ENCODE data around the gene MPRIP.

The MPRIP gene

GRCh38 chr17:17063546-17064122 is 21.4 kb downstream of the MPRIP start:
- no peak for FAIRE-seq
- TF ChIP-seq TAF1 (IDR thresholded peaks at IDR 0.05; ENCODE audit: low read depth, low read length): no peak
- TF ChIP-seq POLR2AphosphoS5 (IDR thresholded peaks at IDR 0.05; ENCODE audit: low read depth, low read length): no peak
- TF ChIP-seq POU2F2 (IDR thresholded peaks at IDR 0.05; ENCODE audit: low read depth, low read length): peak; percentile 12; the same call in 1 of the 2 replicates
- DNase-seq (ENCODE audit: insufficient read length, low spot score): no peak

DNA sequence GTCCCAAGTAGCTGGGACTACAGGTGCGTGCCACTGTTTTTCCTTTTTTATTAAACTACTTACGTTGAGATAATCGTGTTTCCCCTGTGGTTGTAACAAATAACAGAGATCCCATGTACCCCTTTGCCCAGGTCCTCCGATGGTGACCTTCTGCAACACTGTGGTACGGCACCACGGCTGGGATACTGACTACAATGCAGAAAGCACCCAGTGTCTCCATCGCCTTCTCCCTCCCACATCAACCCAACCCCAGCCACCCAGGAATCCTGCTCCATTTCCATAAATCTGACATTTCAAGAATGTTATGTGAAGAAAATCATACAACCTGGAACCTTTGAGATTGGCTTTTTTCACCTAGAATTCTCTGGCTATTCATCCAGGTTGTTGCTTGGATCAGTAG is 22.1 kb downstream of the MPRIP start:
- no peak for TF ChIP-seq SPI1 (IDR thresholded peaks at IDR 0.05; ENCODE audit: low read depth, low read length)
- TF ChIP-seq POU2F2 (IDR thresholded peaks at IDR 0.05; ENCODE audit: low read depth, low read length): no peak
- no peak for TF ChIP-seq PAX5 (IDR thresholded peaks at IDR 0.05; ENCODE audit: insufficient read depth, low read length, severe bottlenecking)
- TF ChIP-seq POLR2AphosphoS5 (IDR thresholded peaks at IDR 0.05; ENCODE audit: low read depth, low read length): no peak
- TF ChIP-seq POLR2A (IDR thresholded peaks at IDR 0.05; ENCODE audit: low read depth, low read length): no peak
- no peak for TF ChIP-seq TAF1 (IDR thresholded peaks at IDR 0.05; ENCODE audit: low read depth, low read length)
- FAIRE-seq (no peak), DNase-seq (ENCODE audit: insufficient read length, low spot score) (no peak)

DNA sequence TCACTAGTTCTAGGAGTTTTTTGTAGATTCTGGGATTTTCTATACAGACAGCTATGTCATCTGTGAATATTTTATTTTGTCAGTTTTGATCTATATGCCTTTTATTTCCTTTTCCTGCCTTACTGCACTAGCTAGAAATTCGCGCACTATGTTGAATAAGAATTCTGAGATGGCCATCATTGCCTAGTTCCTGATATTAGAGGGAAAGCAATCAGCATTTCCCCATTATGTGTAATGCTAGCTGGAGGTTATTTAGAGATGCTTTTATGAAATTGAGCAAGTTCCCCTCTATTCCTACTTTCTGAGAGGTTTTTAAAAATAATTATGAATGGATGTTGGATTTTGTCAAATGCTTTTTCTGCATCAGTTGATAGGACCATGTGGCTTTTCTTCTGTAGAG is 23.8 kb downstream of the MPRIP start:
- DNase-seq (ENCODE audit: insufficient read length, low spot score) (no peak), FAIRE-seq (no peak)
- TF ChIP-seq PAX5 (IDR thresholded peaks at IDR 0.05; ENCODE audit: insufficient read depth, low read length, severe bottlenecking): no peak

DNA sequence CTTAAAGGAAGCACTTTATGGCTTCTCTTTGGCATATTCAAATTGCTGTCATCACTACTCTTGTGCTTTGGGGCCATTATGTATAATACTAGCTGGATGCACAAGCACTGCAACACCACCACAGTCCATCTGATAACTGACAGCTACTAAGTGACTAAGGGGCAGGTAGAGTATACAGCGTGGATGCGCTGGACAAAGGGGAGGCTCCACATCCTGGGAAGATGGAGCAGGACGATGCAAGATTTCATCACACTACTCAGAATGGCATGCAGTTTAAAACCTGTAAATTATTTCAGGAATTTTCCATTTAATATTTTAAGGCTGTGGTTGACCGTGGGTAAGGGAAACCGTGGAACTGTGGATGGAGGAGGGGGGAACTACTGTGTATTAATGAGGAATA is 25.0 kb downstream of the MPRIP start:
- FAIRE-seq (no peak), DNase-seq (ENCODE audit: insufficient read length, low spot score) (no peak)
- no peak for TF ChIP-seq TAF1 (IDR thresholded peaks at IDR 0.05; ENCODE audit: low read depth, low read length)
- TF ChIP-seq POU2F2 (IDR thresholded peaks at IDR 0.05; ENCODE audit: low read depth, low read length): no peak
- TF ChIP-seq POLR2A (IDR thresholded peaks at IDR 0.05; ENCODE audit: low read depth, low read length): no peak
- no peak for TF ChIP-seq SPI1 (IDR thresholded peaks at IDR 0.05; ENCODE audit: low read depth, low read length)
- TF ChIP-seq POLR2AphosphoS5 (IDR thresholded peaks at IDR 0.05; ENCODE audit: low read depth, low read length): no peak
- TF ChIP-seq PAX5 (IDR thresholded peaks at IDR 0.05; ENCODE audit: insufficient read depth, low read length, severe bottlenecking): no peak

GRCh38 chr17:17069849-17070248 is 27.6 kb downstream of the MPRIP start:
- DNase-seq (ENCODE audit: insufficient read length, low spot score): no peak
- FAIRE-seq: no peak
- TF ChIP-seq TAF1 (IDR thresholded peaks at IDR 0.05; ENCODE audit: low read depth, low read length) (no peak), SPI1 (IDR thresholded peaks at IDR 0.05; ENCODE audit: low read depth, low read length) (no peak), POLR2A (IDR thresholded peaks at IDR 0.05; ENCODE audit: low read depth, low read length) (no peak), POLR2AphosphoS5 (IDR thresholded peaks at IDR 0.05; ENCODE audit: low read depth, low read length) (no peak), PAX5 (IDR thresholded peaks at IDR 0.05; ENCODE audit: insufficient read depth, low read length, severe bottlenecking) (no peak)

- no peak for FAIRE-seq
- TF ChIP-seq TAF1 (IDR thresholded peaks at IDR 0.05; ENCODE audit: low read depth, low read length) (no peak), PAX5 (IDR thresholded peaks at IDR 0.05; ENCODE audit: insufficient read depth, low read length, severe bottlenecking) (no peak), POLR2AphosphoS5 (IDR thresholded peaks at IDR 0.05; ENCODE audit: low read depth, low read length) (no peak), POLR2A (IDR thresholded peaks at IDR 0.05; ENCODE audit: low read depth, low read length) (no peak), SPI1 (IDR thresholded peaks at IDR 0.05; ENCODE audit: low read depth, low read length) (no peak)
Measured at GRCh38 chr17:17070931-17071330, 28.7 kb downstream of the MPRIP start.

GRCh38 chr17:17071531-17072360 is 29.5 kb downstream of the MPRIP start:
- FAIRE-seq (no peak), DNase-seq (ENCODE audit: insufficient read length, low spot score) (no peak)
- TF ChIP-seq TAF1 (IDR thresholded peaks at IDR 0.05; ENCODE audit: low read depth, low read length) (no peak), SPI1 (IDR thresholded peaks at IDR 0.05; ENCODE audit: low read depth, low read length) (no peak), POU2F2 (IDR thresholded peaks at IDR 0.05; ENCODE audit: low read depth, low read length) (no peak), POLR2A (IDR thresholded peaks at IDR 0.05; ENCODE audit: low read depth, low read length) (no peak), POLR2AphosphoS5 (IDR thresholded peaks at IDR 0.05; ENCODE audit: low read depth, low read length) (no peak), PAX5 (IDR thresholded peaks at IDR 0.05; ENCODE audit: insufficient read depth, low read length, severe bottlenecking) (no peak)

More at GRCh38 chr17:17070931-17071330, 28.7 kb downstream of the MPRIP start:
- no peak for DNase-seq (ENCODE audit: insufficient read length, low spot score)

- DNase-seq (ENCODE audit: insufficient read length, low spot score): no peak
- FAIRE-seq: no peak
- TF ChIP-seq POLR2AphosphoS5 (IDR thresholded peaks at IDR 0.05; ENCODE audit: low read depth, low read length) (no peak), TAF1 (IDR thresholded peaks at IDR 0.05; ENCODE audit: low read depth, low read length) (no peak), PAX5 (IDR thresholded peaks at IDR 0.05; ENCODE audit: insufficient read depth, low read length, severe bottlenecking) (no peak), POLR2A (IDR thresholded peaks at IDR 0.05; ENCODE audit: low read depth, low read length) (no peak), POU2F2 (IDR thresholded peaks at IDR 0.05; ENCODE audit: low read depth, low read length) (no peak), SPI1 (IDR thresholded peaks at IDR 0.05; ENCODE audit: low read depth, low read length) (no peak)
Measured at GRCh38 chr17:17072546-17072945, 30.3 kb downstream of the MPRIP start.

DNA sequence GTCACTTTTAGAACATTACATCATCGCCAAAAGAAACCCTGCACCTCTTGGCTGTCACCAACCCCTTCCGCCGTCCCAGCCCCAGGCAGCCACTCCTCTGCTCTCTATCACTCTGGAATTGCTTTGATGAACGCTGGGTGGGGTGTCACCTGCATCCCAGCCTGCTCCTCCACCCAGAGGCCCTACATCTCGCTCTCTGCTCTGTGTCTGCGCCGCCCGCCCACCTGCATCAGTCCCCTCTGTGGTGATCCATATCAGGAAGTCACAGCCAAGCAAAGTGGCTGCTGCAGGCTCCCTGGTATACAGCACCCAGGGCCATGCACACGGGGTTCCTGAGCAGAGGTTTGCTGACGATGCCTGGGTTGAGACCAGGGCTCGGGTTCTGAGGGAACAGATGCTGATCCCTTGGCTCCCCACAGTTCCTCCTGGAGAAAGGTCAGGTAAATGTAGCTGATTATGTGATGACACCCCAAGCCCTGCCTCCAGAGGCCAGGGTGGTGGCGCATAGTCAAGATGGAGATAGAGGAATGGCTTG is 30.8 kb downstream of the MPRIP start:
- TF ChIP-seq POLR2A (IDR thresholded peaks at IDR 0.05; ENCODE audit: low read depth, low read length) (no peak), POLR2AphosphoS5 (IDR thresholded peaks at IDR 0.05; ENCODE audit: low read depth, low read length) (no peak), SPI1 (IDR thresholded peaks at IDR 0.05; ENCODE audit: low read depth, low read length) (no peak), TAF1 (IDR thresholded peaks at IDR 0.05; ENCODE audit: low read depth, low read length) (no peak), PAX5 (IDR thresholded peaks at IDR 0.05; ENCODE audit: insufficient read depth, low read length, severe bottlenecking) (no peak), POU2F2 (IDR thresholded peaks at IDR 0.05; ENCODE audit: low read depth, low read length) (no peak)
- FAIRE-seq: no peak
- no peak for DNase-seq (ENCODE audit: insufficient read length, low spot score)
